GM21390 (cell line): ENCODE data around the gene SESN1.
"Not testable (repeated sequence)": the region's sequence is repeated elsewhere in the genome, so short reads cannot be mapped to it uniquely, and the experiment has no call there.

Experiments used
- ATAC-seq: cut with Tn5 transposase; IDR thresholded peaks from one replicate; pipeline ENCODE4 v1.9.1; 2021; ENCODE audit not compliant: unreplicated experiment

SESN1 gene

GRCh38 chr6:109094416-109095035 lies at the start of gene SESN1:
SESN1 (minus strand) TSS chr6:109094846; CDS start chr6:109094073, 773 bp downstream.
- peak; percentile 67 for ATAC-seq

GRCh38 chr6:109143191-109143590 lies 48.5 kb upstream of the SESN1 start:
- ATAC-seq = no peak

GRCh38 chr6:109142067-109142466 lies 47.4 kb upstream of the SESN1 start:
- ATAC-seq = not testable (repeated sequence)

- no peak for ATAC-seq
Observed at GRCh38 chr6:109139109-109139508, 44.5 kb upstream of the SESN1 start.

GRCh38 chr6:109136530-109136929 lies 41.9 kb upstream of the SESN1 start:
- not testable (repeated sequence) for ATAC-seq

GRCh38 chr6:109136039-109136438 lies 41.4 kb upstream of the SESN1 start:
- ATAC-seq = not testable (repeated sequence)

GRCh38 chr6:109135600-109135999 lies 41.0 kb upstream of the SESN1 start:
- ATAC-seq = not testable (repeated sequence)

GRCh38 chr6:109130065-109130464 lies 35.4 kb upstream of the SESN1 start:
- ATAC-seq = no peak

- ATAC-seq = no peak
Observed at GRCh38 chr6:109125504-109125903, 30.9 kb upstream of the SESN1 start.

GRCh38 chr6:109124219-109124618 lies 29.6 kb upstream of the SESN1 start:
- ATAC-seq = no peak

GRCh38 chr6:109121411-109121810 lies 26.8 kb upstream of the SESN1 start:
- ATAC-seq = no peak

GRCh38 chr6:109118871-109119354 lies 24.3 kb upstream of the SESN1 start:
- no peak for ATAC-seq

GRCh38 chr6:109118337-109118736 lies 23.7 kb upstream of the SESN1 start:
- ATAC-seq = no peak

GRCh38 chr6:109117346-109118035 lies 22.8 kb upstream of the SESN1 start:
- peak; percentile 51 for ATAC-seq

- ATAC-seq = not testable (repeated sequence)
Observed at GRCh38 chr6:109112663-109113062, 18.0 kb upstream of the SESN1 start.

- ATAC-seq = not testable (repeated sequence)
Observed at GRCh38 chr6:109109663-109110062, 15.0 kb upstream of the SESN1 start.

GRCh38 chr6:109105681-109106080 lies 11.0 kb upstream of the SESN1 start:
- ATAC-seq = no peak

GRCh38 chr6:109104512-109104911 lies 9.9 kb upstream of the SESN1 start:
- no peak for ATAC-seq

GRCh38 chr6:109103942-109104341 lies 9.3 kb upstream of the SESN1 start:
- ATAC-seq = no peak

GRCh38 chr6:109102762-109103161 lies 8.1 kb upstream of the SESN1 start:
- ATAC-seq = no peak

GRCh38 chr6:109097661-109098060 lies 3.0 kb upstream of the SESN1 start:
- no peak for ATAC-seq

GRCh38 chr6:109096208-109096607 lies 1.6 kb upstream of the SESN1 start:
- no peak for ATAC-seq

GRCh38 chr6:109095835-109096084 lies 1.1 kb upstream of the SESN1 start:
- ATAC-seq = no peak
